Keratinocyte (primary cell): ENCODE results near the gene ELF4. TPM values are rescaled to one million over a fixed set of nuclear protein-coding genes. Genes with fewer than 3 reads are reported as not detected.

Source experiments
- DNase-seq: peaks from one replicate; pipeline ENCODE4 v3.0.0-alpha.2; 2011; ENCODE audit warnings: low read depth, missing footprints, low spot score
- FAIRE-seq: peaks from 2 replicates; lab custom pipeline; 2011; peaks lifted over from hg19 to GRCh38; lab: Jason Lieb, UNC
- H2AFZ ChIP-seq: 2 replicates; pipeline ENCODE4 v1.6.0; 2012; ENCODE audit warnings: low read length, control low read depth, inconsistent platforms; ENCODE audit not compliant: control insufficient read depth
- H3K27ac ChIP-seq: 2 replicates; pipeline ENCODE4 v1.5.1; 2011; ENCODE audit warnings: low read length; ENCODE audit not compliant: control insufficient read depth, insufficient read depth
- H3K27me3 ChIP-seq: 3 replicates; pipeline ENCODE4 v1.6.0; 2011; ENCODE audit warnings: low read length; ENCODE audit not compliant: control insufficient read depth, insufficient read depth; ENCODE audit errors: extremely low read depth
- H3K36me3 ChIP-seq, 2 experiments: 2 replicates in 1 of 2; 3 replicates in 1 of 2; pipeline ENCODE4 v1.5.1; 2011; ENCODE audit warnings: low read length in 2 of 2, mild to moderate bottlenecking in 1 of 2; ENCODE audit not compliant: control insufficient read depth in 2 of 2, insufficient read depth in 2 of 2; ENCODE audit errors: extremely low read depth in 1 of 2
- H3K4me1 ChIP-seq: 3 replicates; pipeline ENCODE4 v1.5.1; 2011; ENCODE audit warnings: low read length; ENCODE audit not compliant: control insufficient read depth, insufficient read depth; ENCODE audit errors: extremely low read depth
- H3K4me2 ChIP-seq: 3 replicates; pipeline ENCODE4 v1.6.0; 2011; ENCODE audit warnings: low read depth, low read length; ENCODE audit not compliant: control insufficient read depth, insufficient read depth; ENCODE audit errors: extremely low read depth
- H3K4me3 ChIP-seq, 3 experiments: fragments of 200-600 bp in 1 of 3; sonication (generic) in 1 of 3; 2 replicates in 2 of 3; 3 replicates in 1 of 3; pipeline ENCODE4 v1.5.1; 2011 to 2016; ENCODE audit warnings: low read length in 3 of 3, mild to moderate bottlenecking in 3 of 3, control low read depth in 2 of 3, inconsistent platforms in 1 of 3, low read depth in 1 of 3, mixed read lengths in 1 of 3, mixed run types in 1 of 3, moderate library complexity in 1 of 3; ENCODE audit not compliant: control insufficient read depth in 2 of 3, insufficient read depth in 2 of 3; ENCODE audit errors: extremely low read depth in 1 of 3
- H3K79me2 ChIP-seq: 2 replicates; pipeline ENCODE4 v1.6.0; 2012; ENCODE audit warnings: low read length; ENCODE audit not compliant: control insufficient read depth, insufficient read depth
- H3K9ac ChIP-seq: 3 replicates; pipeline ENCODE4 v1.6.0; 2011; ENCODE audit warnings: low read length; ENCODE audit not compliant: control insufficient read depth, insufficient read depth; ENCODE audit errors: extremely low read depth
- H3K9me1 ChIP-seq: 3 replicates; pipeline ENCODE4 v1.6.0; 2011; ENCODE audit warnings: low read length; ENCODE audit not compliant: control insufficient read depth, insufficient read depth; ENCODE audit errors: extremely low read depth
- H3K9me3 ChIP-seq: 2 replicates; pipeline ENCODE4 v1.5.1; 2012; ENCODE audit warnings: low read depth, low read length; ENCODE audit not compliant: control insufficient read depth
- H4K20me1 ChIP-seq: 3 replicates; pipeline ENCODE4 v1.6.0; 2011; ENCODE audit warnings: low read length; ENCODE audit not compliant: control insufficient read depth, insufficient read depth; ENCODE audit errors: extremely low read depth
- EZH2 ChIP-seq: IDR thresholded peaks from one replicate; pipeline ENCODE4 v1.6.1; 2012; ENCODE audit warnings: inconsistent platforms, mild to moderate bottlenecking, low read length, moderate library complexity
- dilution Hi-C: fragments of 300-500 bp; cut with MboI; formaldehyde crosslinking; loops from one replicate; pipeline ENCODE4 v1.7.0; 2020; ENCODE audit warnings: low sequenced_read_pairs; ENCODE audit not compliant: extremely low pct_ligation_motif_present
- polyA plus RNA-seq, 5 experiments: library from polyadenylated mRNA; depleted of rRNA in 3 of 5; stranded (reverse) in 3 of 5; stranded (forward) in 1 of 5; unstranded in 1 of 5; fragments of >200 nt; gene quantifications; 1 replicate in 1 of 5; 2 replicates in 3 of 5; 3 replicates in 1 of 5; pipeline versions ENCODE4 v1.2.1 to v1.2.3, GENCODE V29; 2011 to 2012; ENCODE audit warnings: missing spikeins in 2 of 5, low read depth in 1 of 5, low replicate concordance in 1 of 5
- TF ChIP-seq, protein P1 (sequence below), 3 experiments: IDR thresholded peaks in 1 of 3; conservative IDR thresholded peaks in 1 of 3; optimal IDR thresholded peaks in 1 of 3; 2 replicates in 2 of 3; 3 replicates in 1 of 3; pipeline versions ENCODE3 to v1.5.1; 2011; ENCODE audit warnings: low read length in 3 of 3, mild to moderate bottlenecking in 3 of 3, moderate library complexity in 2 of 3, control low read depth in 1 of 3, inconsistent platforms in 1 of 3; ENCODE audit not compliant: insufficient read depth in 2 of 3; ENCODE audit errors: extremely low read depth in 1 of 3

The ELF4 gene
- polyA plus RNA-seq, 1 donor (not counting 4 experiments of a cell fraction or from before 2014, with no cell fraction given): 17.6 TPM

GRCh38 chrX:130158311-130158710 is 48.0 kb upstream of the ELF4 start:
- Histone ChIP-seq H3K79me2 (peaks cover 5% of the 10 kb centered on the region), H3K4me1 (no peaks in the 10 kb centered on the region), H3K27ac (no peak overlapping the region), H3K27me3 (no peaks in the 10 kb centered on the region), H3K4me3 (no peak overlapping the region), H3K4me2 (no peak overlapping the region), H3K9me3 (no peaks in the 10 kb centered on the region), H3K9ac (no peak overlapping the region), H4K20me1 (no peaks in the 10 kb centered on the region), H3K36me3 (peaks cover 0 to 1% of the 10 kb centered on the region in 2 experiments), H2AFZ (no peak overlapping the region), H3K9me1 (no peaks in the 10 kb centered on the region)
- dilution Hi-C loops: loop anchor here (10.0 kb wide), 1 partner anchor 56 kb away; no protein-coding TSS in a partner anchor
- TF ChIP-seq, protein P1, sequence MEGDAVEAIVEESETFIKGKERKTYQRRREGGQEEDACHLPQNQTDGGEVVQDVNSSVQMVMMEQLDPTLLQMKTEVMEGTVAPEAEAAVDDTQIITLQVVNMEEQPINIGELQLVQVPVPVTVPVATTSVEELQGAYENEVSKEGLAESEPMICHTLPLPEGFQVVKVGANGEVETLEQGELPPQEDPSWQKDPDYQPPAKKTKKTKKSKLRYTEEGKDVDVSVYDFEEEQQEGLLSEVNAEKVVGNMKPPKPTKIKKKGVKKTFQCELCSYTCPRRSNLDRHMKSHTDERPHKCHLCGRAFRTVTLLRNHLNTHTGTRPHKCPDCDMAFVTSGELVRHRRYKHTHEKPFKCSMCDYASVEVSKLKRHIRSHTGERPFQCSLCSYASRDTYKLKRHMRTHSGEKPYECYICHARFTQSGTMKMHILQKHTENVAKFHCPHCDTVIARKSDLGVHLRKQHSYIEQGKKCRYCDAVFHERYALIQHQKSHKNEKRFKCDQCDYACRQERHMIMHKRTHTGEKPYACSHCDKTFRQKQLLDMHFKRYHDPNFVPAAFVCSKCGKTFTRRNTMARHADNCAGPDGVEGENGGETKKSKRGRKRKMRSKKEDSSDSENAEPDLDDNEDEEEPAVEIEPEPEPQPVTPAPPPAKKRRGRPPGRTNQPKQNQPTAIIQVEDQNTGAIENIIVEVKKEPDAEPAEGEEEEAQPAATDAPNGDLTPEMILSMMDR (optimal IDR thresholded peaks at IDR 0.05 in 1 of 3, IDR thresholded peaks at IDR 0.05 in 1 of 3, conservative IDR thresholded peaks at IDR 0.05 in 1 of 3; ENCODE audit: extremely low read depth in 1 of 3, insufficient read depth in 2 of 3, low read length in 3 of 3): no peak
- no peak for TF ChIP-seq EZH2
- DNase-seq: no peak
- FAIRE-seq: no peak

GRCh38 chrX:130155564-130155963 is 45.3 kb upstream of the ELF4 start:
- Histone ChIP-seq H3K27me3 (no peaks in the 10 kb centered on the region), H3K4me2 (no peak overlapping the region), H3K4me3 (no peak overlapping the region), H3K27ac (no peak overlapping the region), H3K79me2 (no peaks in the 10 kb centered on the region), H2AFZ (no peak overlapping the region), H3K4me1 (no peaks in the 10 kb centered on the region), H4K20me1 (no peaks in the 10 kb centered on the region), H3K9me3 (no peaks in the 10 kb centered on the region), H3K9ac (no peak overlapping the region), H3K9me1 (no peaks in the 10 kb centered on the region), H3K36me3 (peaks cover 0 to 1% of the 10 kb centered on the region in 2 experiments)
- DNase-seq: no peak
- dilution Hi-C loops: loop anchor here (10.0 kb wide), 1 partner anchor 59 kb away; no protein-coding TSS in a partner anchor
- TF ChIP-seq, protein P1 (optimal IDR thresholded peaks at IDR 0.05 in 1 of 3, IDR thresholded peaks at IDR 0.05 in 1 of 3, conservative IDR thresholded peaks at IDR 0.05 in 1 of 3; ENCODE audit: extremely low read depth in 1 of 3, insufficient read depth in 2 of 3, low read length in 3 of 3): no peak
- no peak for TF ChIP-seq EZH2
- FAIRE-seq: no peak
